SK-N-SH (cell line): ENCODE data around the gene KIF3B.

Source experiments
- ELF1 ChIP-seq: IDR thresholded peaks from 2 replicates; pipeline ENCODE4 v1.4.0; 2012
- POLR2AphosphoS5 ChIP-seq: IDR thresholded peaks from 2 replicates; pipeline ENCODE4 v1.6.1; 2012; ENCODE audit warnings: low read depth, low read length
- TEAD4 ChIP-seq: IDR thresholded peaks from 2 replicates; pipeline ENCODE4 v1.4.0; 2012; ENCODE audit warnings: mild to moderate bottlenecking, borderline replicate concordance; ENCODE audit not compliant: insufficient read depth
- TF ChIP-seq, protein P1 (sequence below): fragments of 150-350 bp; IDR thresholded peaks from 2 replicates; pipeline ENCODE4 v1.6.1; 2017; ENCODE audit warnings: antibody characterized with exemption, low read length, low read depth, borderline replicate concordance
- TF ChIP-seq, protein P2 (sequence below): fragments of 200-600 bp; sonication (generic); IDR thresholded peaks from 2 replicates; pipeline ENCODE4 v1.6.1; 2017; ENCODE audit warnings: antibody characterized with exemption, mild to moderate bottlenecking, moderate library complexity

DNA sequence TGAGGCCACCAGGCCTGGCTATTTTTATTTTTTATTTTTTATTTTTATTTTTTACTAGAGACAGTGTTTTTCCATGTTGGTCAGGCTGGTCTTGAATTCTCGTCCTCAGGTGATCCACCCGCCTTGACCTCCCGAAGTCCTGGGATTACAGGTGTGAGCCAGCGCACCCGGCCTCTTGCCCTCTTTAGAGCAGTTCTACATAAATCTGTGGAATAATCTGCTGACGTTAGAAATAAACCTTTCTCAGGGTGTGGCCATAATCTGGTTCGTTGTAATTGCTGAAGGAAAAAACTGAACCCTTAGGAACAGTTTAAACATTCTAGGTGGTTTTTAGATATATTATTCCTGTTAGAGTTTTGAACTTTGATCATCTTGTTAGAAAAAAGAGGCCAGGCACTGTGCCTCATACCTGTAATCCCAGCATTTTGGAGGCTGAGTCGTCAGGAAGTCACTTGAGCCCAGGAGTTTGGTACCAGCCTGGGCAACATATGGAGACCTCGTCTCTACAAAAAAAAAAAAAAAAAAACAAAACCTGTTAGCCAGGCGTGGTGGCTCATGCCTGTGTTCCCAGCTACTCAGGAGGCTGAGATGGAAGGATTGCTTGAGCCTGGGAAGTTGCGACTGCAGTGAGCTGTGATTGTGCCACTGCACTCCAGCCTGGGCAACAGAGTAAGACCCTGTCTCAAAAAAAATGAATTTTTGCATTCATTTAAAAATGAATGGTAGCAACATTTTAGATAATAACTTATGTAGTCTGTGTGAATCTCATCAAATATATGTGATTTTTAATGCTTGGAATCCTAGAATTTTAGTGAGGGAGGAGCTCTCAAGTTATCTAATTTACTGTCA, 104.9 kb downstream of the KIF3B start:
- TF ChIP-seq, protein P1, sequence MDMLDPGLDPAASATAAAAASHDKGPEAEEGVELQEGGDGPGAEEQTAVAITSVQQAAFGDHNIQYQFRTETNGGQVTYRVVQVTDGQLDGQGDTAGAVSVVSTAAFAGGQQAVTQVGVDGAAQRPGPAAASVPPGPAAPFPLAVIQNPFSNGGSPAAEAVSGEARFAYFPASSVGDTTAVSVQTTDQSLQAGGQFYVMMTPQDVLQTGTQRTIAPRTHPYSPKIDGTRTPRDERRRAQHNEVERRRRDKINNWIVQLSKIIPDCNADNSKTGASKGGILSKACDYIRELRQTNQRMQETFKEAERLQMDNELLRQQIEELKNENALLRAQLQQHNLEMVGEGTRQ: no peak
- TF ChIP-seq, protein P2, sequence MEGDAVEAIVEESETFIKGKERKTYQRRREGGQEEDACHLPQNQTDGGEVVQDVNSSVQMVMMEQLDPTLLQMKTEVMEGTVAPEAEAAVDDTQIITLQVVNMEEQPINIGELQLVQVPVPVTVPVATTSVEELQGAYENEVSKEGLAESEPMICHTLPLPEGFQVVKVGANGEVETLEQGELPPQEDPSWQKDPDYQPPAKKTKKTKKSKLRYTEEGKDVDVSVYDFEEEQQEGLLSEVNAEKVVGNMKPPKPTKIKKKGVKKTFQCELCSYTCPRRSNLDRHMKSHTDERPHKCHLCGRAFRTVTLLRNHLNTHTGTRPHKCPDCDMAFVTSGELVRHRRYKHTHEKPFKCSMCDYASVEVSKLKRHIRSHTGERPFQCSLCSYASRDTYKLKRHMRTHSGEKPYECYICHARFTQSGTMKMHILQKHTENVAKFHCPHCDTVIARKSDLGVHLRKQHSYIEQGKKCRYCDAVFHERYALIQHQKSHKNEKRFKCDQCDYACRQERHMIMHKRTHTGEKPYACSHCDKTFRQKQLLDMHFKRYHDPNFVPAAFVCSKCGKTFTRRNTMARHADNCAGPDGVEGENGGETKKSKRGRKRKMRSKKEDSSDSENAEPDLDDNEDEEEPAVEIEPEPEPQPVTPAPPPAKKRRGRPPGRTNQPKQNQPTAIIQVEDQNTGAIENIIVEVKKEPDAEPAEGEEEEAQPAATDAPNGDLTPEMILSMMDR: no peak
- no peak for TF ChIP-seq POLR2AphosphoS5
- TF ChIP-seq ELF1: no peak
- no peak for TF ChIP-seq TEAD4
